Coronary artery (tissue), 2 donors: ENCODE measurements around the gene ZFYVE9.

ENCODE experiments used
- DNase-seq: peaks from one replicate; pipeline ENCODE4 v3.0.0-alpha.2; 2017; ENCODE audit warnings: low spot score
- H3K27ac ChIP-seq, 2 donors: fragments of 200-600 bp; sonication (generic); one replicate each; pipeline ENCODE4 v1.5.1; 2016 to 2019
- H3K4me3 ChIP-seq: fragments of 200-600 bp; sonication (generic); 2 replicates; pipeline ENCODE4 v1.5.1; 2016; ENCODE audit warnings: mild to moderate bottlenecking, moderate library complexity
- CTCF ChIP-seq: fragments of 200-600 bp; sonication (generic); IDR thresholded peaks from one replicate; pipeline ENCODE4 v1.5.1; 2019; ENCODE audit warnings: antibody characterized with exemption

The ZFYVE9 gene

GRCh38 chr1:52386458-52386857, 244.6 kb downstream of the ZFYVE9 start:
- DNase-seq = no peak
- Histone ChIP-seq H3K27ac (no peak overlapping the region), H3K4me3 (no peak overlapping the region)
- no peak for TF ChIP-seq CTCF

GRCh38 chr1:52393174-52393573, 251.3 kb downstream of the ZFYVE9 start:
- DNase-seq = no peak
- Histone ChIP-seq H3K27ac (no peak overlapping the region), H3K4me3 (no peak overlapping the region)
- TF ChIP-seq CTCF = no peak
